Raji (cell line): ENCODE data around the gene LAMP1.

Source experiments
- POLR2A ChIP-seq: IDR thresholded peaks from 2 replicates; pipeline ENCODE4 v1.6.1; 2011; ENCODE audit warnings: low read depth, low read length, control low read depth; ENCODE audit not compliant: insufficient read depth

The LAMP1 gene

DNA sequence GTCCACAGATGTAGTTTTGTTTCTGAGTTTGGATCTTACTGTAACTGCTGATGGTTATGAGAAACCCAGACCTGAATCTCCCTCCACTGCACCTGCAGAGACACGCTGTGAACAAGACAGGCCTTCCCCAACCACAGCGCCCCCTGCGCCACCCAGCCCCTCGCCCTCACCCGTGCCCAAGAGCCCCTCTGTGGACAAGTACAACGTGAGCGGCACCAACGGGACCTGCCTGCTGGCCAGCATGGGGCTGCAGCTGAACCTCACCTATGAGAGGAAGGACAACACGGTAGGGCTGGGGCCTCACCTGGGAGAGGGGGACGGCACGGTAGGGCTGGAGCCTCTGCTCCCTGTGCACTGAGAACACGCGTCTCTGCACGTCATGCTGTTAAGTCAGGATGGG, 22.3 kb downstream of the LAMP1 start:
- no peak for TF ChIP-seq POLR2A

GRCh38 chr13:113320226-113320875, 23.3 kb downstream of the LAMP1 start:
- TF ChIP-seq POLR2A, result no peak

- no peak for TF ChIP-seq POLR2A
Measured at GRCh38 chr13:113321546-113321945, 24.5 kb downstream of the LAMP1 start.

GRCh38 chr13:113322043-113322461, 25.0 kb downstream of the LAMP1 start:
- TF ChIP-seq POLR2A, result no peak

DNA sequence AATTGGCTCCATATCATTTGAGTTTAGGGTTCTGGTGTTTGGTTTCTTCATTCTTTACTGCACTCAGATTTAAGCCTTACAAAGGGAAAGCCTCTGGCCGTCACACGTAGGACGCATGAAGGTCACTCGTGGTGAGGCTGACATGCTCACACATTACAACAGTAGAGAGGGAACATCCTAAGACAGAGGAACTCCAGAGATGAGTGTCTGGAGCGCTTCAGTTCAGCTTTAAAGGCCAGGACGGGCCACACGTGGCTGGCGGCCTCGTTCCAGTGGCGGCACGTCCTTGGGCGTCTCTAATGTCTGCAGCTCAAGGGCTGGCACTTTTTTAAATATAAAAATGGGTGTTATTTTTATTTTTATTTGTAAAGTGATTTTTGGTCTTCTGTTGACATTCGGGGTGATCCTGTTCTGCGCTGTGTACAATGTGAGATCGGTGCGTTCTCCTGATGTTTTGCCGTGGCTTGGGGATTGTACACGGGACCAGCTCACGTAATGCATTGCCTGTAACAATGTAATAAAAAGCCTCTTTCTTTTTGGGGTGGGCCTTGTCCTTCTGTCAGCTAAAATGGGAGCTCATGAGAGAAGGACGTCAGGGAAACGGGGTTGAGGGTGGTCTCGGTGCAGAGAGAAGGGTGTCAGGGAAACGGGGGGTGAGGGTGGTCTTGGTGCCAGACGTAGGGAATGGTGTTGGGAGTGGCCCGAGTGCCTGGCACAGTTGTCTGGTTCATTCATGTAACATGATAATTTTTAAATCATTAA, 26.0 kb downstream of the LAMP1 start:
- TF ChIP-seq POLR2A, result no peak

DNA sequence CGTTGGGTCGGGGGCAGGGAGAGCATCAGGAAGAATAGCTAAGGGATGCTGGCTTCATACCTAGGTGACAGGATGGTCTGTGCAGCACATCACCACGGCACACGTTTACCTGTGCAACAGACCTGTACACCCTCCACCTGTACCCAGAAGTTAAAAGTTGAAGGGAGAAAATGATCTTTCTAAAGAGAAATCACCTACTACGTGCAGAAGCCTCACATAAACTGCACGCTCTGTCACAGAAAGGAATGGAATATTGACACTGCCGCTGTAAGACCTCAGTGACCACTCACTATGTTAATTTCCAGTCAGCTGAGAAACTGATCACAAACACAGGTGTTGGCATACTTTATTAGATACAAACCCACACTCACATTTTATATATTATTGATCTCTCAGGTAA, 26.8 kb downstream of the LAMP1 start:
- TF ChIP-seq POLR2A, result no peak

DNA sequence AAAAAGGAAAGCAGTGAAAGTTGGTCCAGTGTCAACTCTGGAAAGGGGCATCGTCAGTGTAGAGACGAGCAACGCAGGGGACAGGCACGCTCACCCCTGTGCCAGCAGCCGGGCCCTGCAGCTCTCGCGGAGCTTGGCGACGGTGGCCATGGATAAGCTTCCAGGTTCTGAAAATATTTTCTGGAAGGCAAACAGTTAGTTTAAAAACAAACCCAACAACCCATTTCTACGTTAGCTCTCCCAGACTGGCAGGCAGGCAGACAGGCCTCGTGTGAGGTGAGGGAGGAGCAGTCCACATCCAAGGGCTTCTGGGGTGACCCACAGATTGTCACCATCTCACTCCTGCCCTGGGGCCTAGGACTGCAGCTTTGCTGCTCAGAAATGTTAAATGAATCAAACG, 27.4 kb downstream of the LAMP1 start:
- TF ChIP-seq POLR2A, result no peak

DNA sequence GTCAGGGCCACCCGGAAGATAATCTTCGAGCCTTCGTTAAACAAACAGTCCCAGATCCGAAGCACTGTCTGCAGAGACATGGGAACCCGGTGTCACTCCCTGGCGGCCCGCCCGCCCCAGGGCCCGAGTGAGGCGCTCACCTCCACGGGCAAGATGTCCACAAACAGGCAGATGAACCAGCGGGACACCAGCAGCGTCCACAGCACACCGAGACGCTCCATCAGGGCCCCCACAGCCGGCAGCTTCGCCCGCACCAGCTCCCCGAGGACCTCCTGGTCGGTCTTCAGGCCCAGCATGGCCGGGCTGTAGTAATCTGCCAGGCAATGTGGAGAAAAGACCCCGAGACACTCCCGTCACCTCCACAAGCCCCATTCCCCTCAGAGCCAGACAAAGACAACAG, 28.7 kb downstream of the LAMP1 start:
- no peak for TF ChIP-seq POLR2A

GRCh38 chr13:113327391-113327765, 30.3 kb downstream of the LAMP1 start:
- no peak for TF ChIP-seq POLR2A

- no peak for TF ChIP-seq POLR2A
Measured at GRCh38 chr13:113327766-113328471, 30.9 kb downstream of the LAMP1 start.

DNA sequence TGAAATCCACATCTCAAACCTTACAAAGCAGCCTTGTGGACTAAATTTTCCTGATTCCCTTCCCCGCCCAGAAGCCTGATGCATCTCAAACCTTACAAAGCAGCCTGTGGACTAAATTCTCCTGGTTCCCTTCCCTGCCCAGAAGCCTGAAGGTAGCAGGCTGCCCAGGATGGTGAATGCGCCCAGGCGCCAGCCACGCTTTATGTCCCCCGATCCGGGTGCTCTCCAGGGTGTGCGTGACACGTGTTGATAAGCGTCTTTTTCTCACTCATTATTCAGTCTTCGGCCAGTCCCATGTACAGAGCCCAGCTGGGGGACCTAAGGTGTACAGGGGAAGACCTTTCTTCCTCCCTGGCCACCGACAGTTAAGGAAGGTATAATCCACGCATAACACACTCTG, 31.8 kb downstream of the LAMP1 start:
- TF ChIP-seq POLR2A, result no peak

GRCh38 chr13:113329656-113330312, 32.7 kb downstream of the LAMP1 start:
- TF ChIP-seq POLR2A, result no peak

GRCh38 chr13:113332615-113333014, 35.6 kb downstream of the LAMP1 start:
- TF ChIP-seq POLR2A, result no peak

DNA sequence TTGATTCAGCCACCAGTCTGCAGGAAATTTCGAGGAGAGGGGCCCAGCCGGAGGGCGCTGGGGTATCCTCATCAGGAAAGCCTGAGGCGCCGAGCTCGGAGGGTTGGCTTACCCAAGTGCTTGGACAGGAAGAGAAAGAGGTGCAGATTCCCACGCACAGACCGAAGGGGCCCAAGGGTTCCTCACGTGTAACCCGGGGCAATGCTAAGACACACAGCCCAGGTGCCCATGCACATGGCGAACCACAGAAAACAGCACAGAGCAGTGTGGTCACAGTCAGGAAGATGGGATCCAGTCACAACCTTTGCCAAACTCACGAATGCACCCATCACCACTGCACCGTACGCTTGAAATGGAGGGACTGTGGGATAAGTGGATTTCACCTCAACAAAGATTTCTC, 36.0 kb downstream of the LAMP1 start:
- no peak for TF ChIP-seq POLR2A

DNA sequence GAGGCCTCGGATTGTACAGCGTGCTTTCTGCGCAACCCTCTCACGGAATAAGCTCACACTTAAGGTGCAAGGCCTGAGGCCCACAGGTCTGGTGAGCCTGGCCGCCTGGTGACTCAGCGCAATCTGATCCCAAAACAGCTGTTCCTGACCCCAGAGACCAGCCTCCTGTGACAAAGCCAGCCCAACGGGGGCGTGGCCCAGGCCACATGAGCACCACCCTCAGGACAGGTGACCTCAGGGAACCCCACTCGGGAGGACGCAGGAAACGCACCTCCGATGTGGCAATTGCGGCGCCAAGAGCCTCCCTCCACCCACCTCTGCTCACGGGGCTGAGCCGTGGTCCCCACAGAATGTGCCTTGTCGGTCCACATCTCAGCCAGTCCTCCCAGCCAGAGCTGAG, 40.5 kb downstream of the LAMP1 start:
- no peak for TF ChIP-seq POLR2A

- no peak for TF ChIP-seq POLR2A
Measured at GRCh38 chr13:113337976-113338375, 40.9 kb downstream of the LAMP1 start.

GRCh38 chr13:113338451-113338850, 41.4 kb downstream of the LAMP1 start:
- no peak for TF ChIP-seq POLR2A
